Body of pancreas (tissue), 4 donors: ENCODE measurements around the gene FHIP2A. TPM values are rescaled to one million over a fixed set of nuclear protein-coding genes. Genes with fewer than 3 reads are reported as not detected.

Experiments
- ATAC-seq: fragments of 150-250 bp; one replicate; pipeline ENCODE4 v1.9.1; 2016
- DNase-seq, 4 donors: peaks; one replicate each; pipeline ENCODE4 v3.0.0-alpha.2; 2019
- H3K27ac ChIP-seq, 4 donors: fragments of 200-600 bp; sonication (generic); 1 replicate in 3 of 4; 2 replicates in 1 of 4; pipeline versions ENCODE4 v1.5.1 to v1.6.1; 2016 to 2019; ENCODE audit warnings: mild to moderate bottlenecking in 1 of 4, mixed read lengths in 1 of 4, moderate library complexity in 1 of 4
- H3K27me3 ChIP-seq, 2 donors: fragments of 200-600 bp; sonication (generic); one replicate each; pipeline ENCODE4 v1.6.0; 2016; ENCODE audit warnings: mild to moderate bottlenecking in 1 of 2
- H3K36me3 ChIP-seq, 2 donors: fragments of 200-600 bp; sonication (generic); replicated peaks in 1 of 2; 2 replicates each; pipeline ENCODE4 v1.5.1; 2016; ENCODE audit warnings: low read depth in 2 of 2; ENCODE audit not compliant: insufficient read depth in 1 of 2
- H3K4me1 ChIP-seq: fragments of 200-600 bp; sonication (generic); one replicate; pipeline ENCODE4 v1.6.0; 2016
- H3K4me3 ChIP-seq, 2 donors: fragments of 200-600 bp; sonication (generic); 1 replicate in 1 of 2; 2 replicates in 1 of 2; pipeline ENCODE4 v1.5.1; 2016 to 2019
- H3K9me3 ChIP-seq, 3 donors: fragments of 200-600 bp; sonication (generic); 1 replicate in 2 of 3; 2 replicates in 1 of 3; pipeline ENCODE4 v1.5.1; 2016
- POLR2A ChIP-seq, 3 donors: fragments of 450-650 bp; IDR thresholded peaks; one replicate each; pipeline ENCODE4 v1.6.1; 2016; ENCODE audit warnings: antibody characterized with exemption in 3 of 3, mild to moderate bottlenecking in 2 of 3
- WGBS, 2 donors: methylation state at CpG; one replicate each; pipeline ENCODE4 v1.1.5; 2017; 5-methylcytosine and 5-hydroxymethylcytosine counted together
- intact Hi-C: fragments of 100-400 bp; cut with DNase I; formaldehyde crosslinking; loops from one replicate; pipeline ENCODE4 v1.15.1; 2023
- total RNA-seq, 2 donors: library from RNA; depleted of rRNA; stranded (reverse); fragments of >200 nt; gene quantifications; one replicate each; pipeline ENCODE4 v1.1.0, GENCODE V29; 2016
- TF ChIP-seq, protein P1 (sequence below), 7 experiments: fragments of 450-650 bp in 4 of 7; fragments of 200-600 bp in 3 of 7; sonication (generic) in 3 of 7; IDR thresholded peaks; one replicate each; pipeline ENCODE4 v1.5.1; 2016 to 2019; ENCODE audit warnings: antibody characterized with exemption in 7 of 7

The FHIP2A gene
- total RNA-seq, 2 donors from 2014 or later: 14.8 to 19.8 TPM

DNA sequence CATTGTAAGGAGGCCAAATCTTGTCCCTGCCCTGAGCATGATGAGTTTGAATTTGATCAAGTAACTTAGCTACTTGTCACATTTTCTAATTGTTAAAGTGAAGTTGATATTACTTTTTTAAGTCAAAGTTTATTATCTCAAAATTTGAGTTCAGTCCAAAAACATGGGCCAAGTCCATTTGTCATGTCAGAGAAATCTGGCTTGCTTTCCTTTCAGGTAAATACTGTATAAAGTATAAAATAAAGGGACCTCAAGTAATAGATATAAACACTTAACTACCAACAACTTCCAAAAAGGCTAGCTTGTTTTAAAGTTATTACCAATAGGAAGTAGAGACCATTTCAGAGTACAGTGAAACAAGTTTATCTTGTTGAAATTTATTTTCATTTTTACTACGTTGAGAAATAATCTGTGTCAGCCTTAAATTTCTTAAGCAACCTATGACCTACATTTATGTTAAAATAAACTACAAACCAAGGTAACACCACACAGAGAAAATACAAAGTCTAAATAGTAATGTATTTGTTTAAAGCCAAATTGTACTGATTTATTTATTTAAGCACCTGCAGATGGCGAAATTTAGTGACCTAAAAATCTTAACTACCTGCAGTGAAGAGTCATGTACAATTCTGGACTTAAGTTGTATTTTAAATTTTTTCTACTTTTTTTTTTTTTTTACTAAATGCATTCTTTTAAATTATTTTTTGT lies 36.5 kb downstream of the FHIP2A start:
- intact Hi-C loops: no loop called here
- no peaks in the 10 kb centered on the region for H3K9me3 ChIP-seq
- DNase-seq: no peak
- H3K27ac ChIP-seq: peak overlapping the region in 1 of 4 donors; percentile 15
- ATAC-seq: no peak
- no peaks in the 10 kb centered on the region for H3K27me3 ChIP-seq
- no peak overlapping the region for H3K4me3 ChIP-seq
- 21 to 27% methylated on average over 2 of the region's 2 CpGs for WGBS, 2 donors
- TF ChIP-seq, protein P1, sequence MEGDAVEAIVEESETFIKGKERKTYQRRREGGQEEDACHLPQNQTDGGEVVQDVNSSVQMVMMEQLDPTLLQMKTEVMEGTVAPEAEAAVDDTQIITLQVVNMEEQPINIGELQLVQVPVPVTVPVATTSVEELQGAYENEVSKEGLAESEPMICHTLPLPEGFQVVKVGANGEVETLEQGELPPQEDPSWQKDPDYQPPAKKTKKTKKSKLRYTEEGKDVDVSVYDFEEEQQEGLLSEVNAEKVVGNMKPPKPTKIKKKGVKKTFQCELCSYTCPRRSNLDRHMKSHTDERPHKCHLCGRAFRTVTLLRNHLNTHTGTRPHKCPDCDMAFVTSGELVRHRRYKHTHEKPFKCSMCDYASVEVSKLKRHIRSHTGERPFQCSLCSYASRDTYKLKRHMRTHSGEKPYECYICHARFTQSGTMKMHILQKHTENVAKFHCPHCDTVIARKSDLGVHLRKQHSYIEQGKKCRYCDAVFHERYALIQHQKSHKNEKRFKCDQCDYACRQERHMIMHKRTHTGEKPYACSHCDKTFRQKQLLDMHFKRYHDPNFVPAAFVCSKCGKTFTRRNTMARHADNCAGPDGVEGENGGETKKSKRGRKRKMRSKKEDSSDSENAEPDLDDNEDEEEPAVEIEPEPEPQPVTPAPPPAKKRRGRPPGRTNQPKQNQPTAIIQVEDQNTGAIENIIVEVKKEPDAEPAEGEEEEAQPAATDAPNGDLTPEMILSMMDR (IDR thresholded peaks at IDR 0.05): no peak
- no peak for TF ChIP-seq POLR2A (IDR thresholded peaks at IDR 0.05)
- H3K36me3 ChIP-seq: peaks cover 5 to 12% of the 10 kb centered on the region in 2 donors
- H3K4me1 ChIP-seq: peaks cover 11% of the 10 kb centered on the region

DNA sequence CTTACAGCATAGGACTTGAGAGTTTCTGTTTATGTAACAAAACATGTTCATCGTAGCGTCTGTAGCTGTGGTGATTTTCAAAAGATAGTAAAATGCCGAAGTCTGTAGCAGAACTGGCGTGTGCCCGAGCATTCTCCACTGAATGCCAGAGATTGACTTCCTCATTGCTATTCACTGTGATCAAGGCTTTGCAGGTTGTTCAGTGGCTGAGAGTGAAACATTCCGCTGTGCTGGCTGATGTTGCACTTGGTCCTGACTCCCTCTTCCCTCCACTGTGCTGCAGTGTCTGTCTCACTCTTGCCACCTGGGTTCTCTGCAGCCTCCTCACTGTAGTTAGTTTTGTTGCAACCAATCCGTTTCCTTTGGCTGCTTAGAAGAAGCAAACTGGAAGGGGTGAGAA lies 37.6 kb downstream of the FHIP2A start:
- H3K36me3 ChIP-seq: peaks cover 5 to 15% of the 10 kb centered on the region in 2 donors
- peak; percentile 88 for ATAC-seq
- DNase-seq: peak; percentile 19 to 46 (median 24)
- peak overlapping the region in 3 of 4 donors; percentile 3 to 15 (median 9) for H3K27ac ChIP-seq
- H3K4me1 ChIP-seq: peaks cover 11% of the 10 kb centered on the region
- H3K27me3 ChIP-seq: no peaks in the 10 kb centered on the region
- WGBS, 2 donors: 67 to 71% methylated on average over 7 of the region's 7 CpGs
- H3K9me3 ChIP-seq: no peaks in the 10 kb centered on the region
- no peak overlapping the region for H3K4me3 ChIP-seq
- no peak for TF ChIP-seq POLR2A (IDR thresholded peaks at IDR 0.05)
- TF ChIP-seq, protein P1 (IDR thresholded peaks at IDR 0.05): no peak
- intact Hi-C loops: no loop called here

DNA sequence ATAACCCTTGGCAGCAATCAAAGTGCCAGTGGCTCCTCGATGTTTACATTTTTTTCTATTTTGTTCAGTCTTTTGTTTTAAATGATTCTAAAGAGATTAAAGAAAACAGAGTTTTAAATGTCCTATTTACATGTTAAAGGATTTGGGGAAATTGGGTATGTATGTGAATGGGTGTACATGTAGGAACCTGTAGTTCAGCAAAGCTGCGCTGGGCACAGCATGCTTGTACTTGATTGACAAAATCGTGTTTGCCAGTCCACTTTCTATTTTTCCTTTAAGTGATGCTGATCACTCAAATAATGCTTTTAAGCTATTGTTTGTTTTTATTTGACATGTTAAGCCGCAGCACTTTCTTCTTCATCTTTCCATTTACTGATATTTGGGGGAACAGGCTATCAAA lies 40.9 kb downstream of the FHIP2A start:
- Histone ChIP-seq H3K4me3 (no peak overlapping the region), H3K9me3 (no peaks in the 10 kb centered on the region), H3K27me3 (no peaks in the 10 kb centered on the region), H3K4me1 (peaks cover 8% of the 10 kb centered on the region), H3K27ac (no peak overlapping the region), H3K36me3 (peaks cover 0 to 8% of the 10 kb centered on the region in 2 donors)
- no peak for DNase-seq
- no peak for ATAC-seq
- intact Hi-C loops: no loop called here
- TF ChIP-seq, protein P1 (IDR thresholded peaks at IDR 0.05): no peak
- TF ChIP-seq POLR2A (IDR thresholded peaks at IDR 0.05): no peak
- 87 to 89% methylated on average over 4 of the region's 4 CpGs for WGBS, 2 donors

DNA sequence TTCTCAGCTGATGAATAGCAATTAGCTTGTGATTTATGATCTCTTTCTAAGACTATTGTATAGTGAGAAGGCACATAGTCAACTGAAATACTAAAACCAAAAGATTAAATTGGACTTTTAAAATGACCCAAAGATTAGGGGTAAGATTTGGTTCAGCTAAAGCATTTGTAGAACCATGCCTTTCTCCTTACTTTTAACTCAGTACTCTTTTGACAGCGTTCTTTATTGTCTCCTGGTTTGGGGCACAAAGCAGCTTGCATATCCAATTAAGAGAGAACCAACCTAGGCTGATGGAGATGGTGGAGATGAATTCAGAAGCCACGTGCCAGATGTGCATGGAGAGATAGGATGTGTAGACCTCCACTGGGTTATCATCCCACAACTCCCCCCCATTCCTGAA lies 45.8 kb downstream of the FHIP2A start:
- Histone ChIP-seq H3K4me3 (no peak overlapping the region), H3K36me3 (peaks cover 0 to 5% of the 10 kb centered on the region in 2 donors), H3K27ac (no peak overlapping the region), H3K9me3 (no peaks in the 10 kb centered on the region), H3K4me1 (no peaks in the 10 kb centered on the region), H3K27me3 (no peaks in the 10 kb centered on the region)
- intact Hi-C loops: no loop called here
- DNase-seq (no peak), ATAC-seq (no peak)
- TF ChIP-seq POLR2A (IDR thresholded peaks at IDR 0.05): no peak
- 91 to 95% methylated on average over 2 of the region's 2 CpGs for WGBS, 2 donors

DNA sequence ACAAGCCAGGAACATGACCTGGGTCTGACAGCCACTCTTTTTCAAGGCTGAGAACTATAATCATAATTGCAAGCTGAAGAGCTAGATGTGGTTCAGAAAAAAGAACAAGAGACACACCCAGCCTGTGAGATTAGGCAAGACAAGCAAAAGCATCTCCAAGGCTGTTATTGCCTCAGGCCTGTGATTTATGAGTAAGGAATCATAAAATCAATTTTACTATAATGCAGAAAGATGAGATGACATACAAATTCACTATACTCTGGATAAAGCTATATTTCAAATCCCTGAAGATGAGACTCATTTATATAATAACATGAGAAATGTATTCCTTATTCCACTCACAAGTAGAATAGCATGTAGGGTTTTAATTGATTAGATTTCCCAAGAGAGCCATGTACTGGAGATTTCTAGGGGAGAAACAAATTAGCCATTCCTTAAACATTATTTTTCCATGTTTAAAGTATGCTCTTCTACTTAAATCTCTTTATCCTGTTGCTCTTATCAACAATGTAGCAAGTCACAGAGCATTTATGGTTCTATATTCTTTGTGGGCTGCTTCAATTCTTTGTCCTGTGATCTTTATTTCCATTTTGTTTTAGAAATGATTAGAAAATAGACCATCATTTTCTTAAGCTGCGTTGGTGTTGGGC lies 47.4 kb downstream of the FHIP2A start:
- no peak for DNase-seq
- WGBS, 2 donors: 63 to 76% methylated on average over 1 of the region's 1 CpG
- TF ChIP-seq POLR2A (IDR thresholded peaks at IDR 0.05): no peak
- TF ChIP-seq, protein P1 (IDR thresholded peaks at IDR 0.05): no peak

More for the DNA sequence above, 47.4 kb downstream of the FHIP2A start:
- no peak for ATAC-seq
- no peak overlapping the region for H3K4me3 ChIP-seq
- no peaks in the 10 kb centered on the region for H3K9me3 ChIP-seq
- peaks cover 0 to 3% of the 10 kb centered on the region in 2 donors for H3K36me3 ChIP-seq
- intact Hi-C loops: no loop called here
- H3K27me3 ChIP-seq: no peaks in the 10 kb centered on the region
- H3K27ac ChIP-seq: no peak overlapping the region
- no peaks in the 10 kb centered on the region for H3K4me1 ChIP-seq
